GM18868 (cell line): ENCODE measurements around the gene USP24.
A peak's percentile ranks its signal among the peaks of the same experiment; 100 is the strongest.
"Not testable (repeated sequence)": the region's sequence is repeated elsewhere in the genome, so short reads cannot be mapped to it uniquely, and the experiment has no call there.

Experiments
- ATAC-seq: cut with Tn5 transposase; IDR thresholded peaks from one replicate; pipeline ENCODE4 v1.9.1; 2021; ENCODE audit warnings: mild to moderate bottlenecking, moderate library complexity; ENCODE audit not compliant: unreplicated experiment

USP24 gene

DNA sequence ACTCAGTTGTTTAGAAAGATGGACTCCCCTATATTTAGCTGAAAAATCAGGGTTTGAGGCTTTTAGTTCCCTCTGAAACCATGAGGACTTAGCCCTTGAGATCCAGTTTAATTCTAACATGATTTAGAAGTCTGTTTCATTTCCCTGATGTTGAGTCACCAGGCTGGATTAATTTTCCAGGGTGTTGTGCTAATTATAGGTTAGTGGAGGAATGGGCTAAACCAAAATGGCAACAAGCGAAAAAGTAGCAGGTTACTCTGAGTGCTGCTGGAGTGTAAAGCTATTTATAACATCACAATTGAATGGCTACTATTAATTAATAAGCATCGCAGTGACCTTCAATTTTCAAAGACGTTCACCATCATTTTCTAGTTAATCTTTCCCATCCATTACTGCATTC lies 15.5 kb upstream of the USP24 start:
- no peak for ATAC-seq

DNA sequence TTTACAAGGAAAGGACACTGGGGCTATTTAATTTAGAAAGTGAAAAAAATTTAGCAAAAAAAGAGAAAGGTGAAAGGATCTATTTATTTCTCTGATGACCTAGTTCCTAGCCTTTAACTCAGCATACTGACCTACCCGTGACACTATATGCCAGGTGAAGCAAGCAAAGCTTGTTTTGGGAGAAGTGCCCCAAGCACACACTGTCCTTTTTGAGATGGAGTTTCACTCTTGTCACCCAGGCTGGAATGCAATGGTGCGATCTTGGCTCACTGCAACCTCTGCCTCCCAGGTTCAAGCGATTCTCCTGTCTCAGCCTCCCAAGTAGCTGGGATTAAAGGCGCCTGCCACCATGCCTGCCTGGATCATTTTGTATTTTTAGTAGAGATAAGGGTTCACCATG lies 14.6 kb upstream of the USP24 start:
- not testable (repeated sequence) for ATAC-seq

DNA sequence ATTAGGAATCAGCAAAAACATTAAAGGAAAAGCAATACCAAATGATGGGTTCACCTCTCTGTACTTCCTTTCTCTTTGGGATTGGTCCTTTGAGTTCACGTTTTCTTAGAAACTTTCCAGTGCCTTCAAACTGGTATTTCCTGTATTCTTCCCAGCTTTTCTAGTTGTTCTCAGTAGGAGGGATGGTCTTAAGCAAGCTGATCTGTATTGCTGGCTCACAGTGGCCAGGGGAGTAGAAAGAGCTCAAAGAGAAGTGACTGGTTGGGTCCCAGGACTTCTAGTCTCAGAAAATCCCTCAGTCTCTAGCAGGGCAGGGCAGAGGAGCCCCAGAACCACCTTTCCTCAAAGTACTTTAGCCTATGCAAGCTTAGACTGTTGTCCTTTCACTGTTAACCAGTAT lies 10.1 kb upstream of the USP24 start:
- ATAC-seq: no peak

DNA sequence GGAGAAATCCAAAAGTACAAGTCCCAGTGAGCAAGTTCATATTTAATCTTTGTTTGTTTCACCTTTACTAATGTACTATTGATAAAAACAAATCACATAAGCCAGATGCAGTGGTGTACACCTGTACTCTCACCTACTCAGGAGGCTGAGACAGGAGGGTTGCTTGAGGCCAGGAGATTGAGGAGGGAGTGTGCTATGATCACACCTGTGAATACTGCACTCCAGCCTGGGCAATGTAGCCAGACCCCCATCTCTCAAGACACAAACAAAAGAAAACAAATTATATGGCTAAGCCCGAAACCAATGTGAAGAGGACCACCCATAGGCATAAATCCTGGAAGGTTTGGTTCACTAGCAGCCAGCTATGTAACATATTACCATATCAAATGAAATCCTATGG lies 9.6 kb upstream of the USP24 start:
- no peak for ATAC-seq

DNA sequence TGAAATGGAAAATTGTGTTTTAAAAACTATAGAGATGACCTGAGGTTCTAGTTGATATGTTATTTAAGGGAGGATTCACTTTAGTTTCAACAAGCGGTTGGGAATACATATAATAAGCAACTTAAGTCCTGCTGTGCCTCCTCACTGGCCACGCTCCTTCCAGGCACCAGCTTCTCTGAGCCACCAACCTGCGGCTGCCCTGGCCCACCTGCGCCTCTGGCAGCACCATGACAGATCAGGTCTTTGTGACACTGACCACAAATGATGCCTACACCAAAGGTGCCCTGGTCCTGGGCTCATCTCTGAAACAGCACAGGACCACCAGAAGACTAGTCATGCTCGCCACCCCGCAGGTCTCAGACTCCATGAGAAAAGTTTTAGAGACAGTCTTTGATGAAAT lies 7.0 kb upstream of the USP24 start:
- no peak for ATAC-seq

DNA sequence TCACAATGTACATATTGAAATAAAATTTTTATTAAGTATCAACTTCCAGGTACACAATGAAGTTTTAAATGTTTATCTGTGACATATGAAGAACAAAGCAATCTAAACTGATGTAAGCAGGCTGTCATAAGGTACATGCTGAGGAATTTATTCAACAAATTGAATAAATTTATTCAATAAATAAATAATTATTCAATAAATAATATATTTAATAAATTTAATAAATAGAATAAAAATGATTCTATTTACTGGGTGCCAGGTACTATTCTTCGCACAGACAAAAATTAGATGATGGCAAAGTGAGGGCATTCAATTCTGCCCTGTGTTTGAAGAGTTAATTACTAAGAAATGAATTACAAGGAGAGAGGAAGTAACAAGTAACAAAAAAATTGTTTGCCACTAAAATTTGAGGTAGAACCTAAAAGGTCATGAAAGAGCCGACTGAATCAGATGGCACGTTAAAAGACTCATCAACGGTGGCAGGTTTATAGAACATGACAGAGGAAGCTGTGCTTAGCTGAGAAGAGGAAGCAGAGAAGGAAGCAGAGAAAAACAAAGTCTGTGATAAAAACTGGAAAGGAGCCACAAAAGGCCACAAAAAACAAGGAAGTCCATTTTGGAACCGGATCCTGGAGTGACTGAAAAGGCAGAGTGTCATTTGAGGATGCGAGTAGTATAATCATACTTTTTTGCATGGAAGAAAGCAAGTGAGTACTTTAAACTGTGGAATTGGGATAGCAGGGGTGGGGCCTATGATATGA lies 2.2 kb upstream of the USP24 start:
- no peak for ATAC-seq

DNA sequence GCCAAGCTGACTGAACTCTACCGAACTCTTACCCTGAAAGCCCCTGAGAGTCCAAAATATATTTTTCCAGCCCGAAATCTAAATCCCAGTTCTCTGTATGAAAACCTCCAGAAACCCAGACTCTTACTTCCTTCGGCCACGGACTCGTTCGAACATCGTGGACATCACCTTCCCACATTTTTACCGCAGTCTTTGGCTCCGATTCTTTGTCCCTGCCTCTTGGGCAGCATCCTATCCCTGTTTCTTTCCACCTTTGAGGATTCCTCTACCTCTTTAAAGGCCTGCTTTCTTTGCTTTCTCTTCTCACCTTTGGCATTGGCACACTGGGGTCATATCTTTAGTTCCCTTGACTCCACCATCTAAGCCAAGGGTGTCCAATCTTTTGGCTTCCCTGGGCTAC lies 932 bp upstream of the USP24 start:
- ATAC-seq: no peak

DNA sequence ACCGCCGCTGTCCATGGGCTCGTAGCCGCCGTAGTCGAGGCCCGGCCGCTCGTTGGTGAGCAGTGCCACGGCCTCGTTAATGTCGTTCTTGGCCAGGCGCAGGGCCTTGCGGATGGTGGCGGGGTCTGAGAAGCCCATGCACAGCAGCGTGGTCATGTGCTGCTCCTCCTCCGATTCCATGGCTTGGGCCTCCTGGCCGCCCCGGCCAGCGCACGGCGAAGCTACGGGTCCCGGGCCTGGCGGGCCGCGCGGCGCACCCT lies 300 bp downstream of the USP24 start:
- ATAC-seq: peak; percentile 20

DNA sequence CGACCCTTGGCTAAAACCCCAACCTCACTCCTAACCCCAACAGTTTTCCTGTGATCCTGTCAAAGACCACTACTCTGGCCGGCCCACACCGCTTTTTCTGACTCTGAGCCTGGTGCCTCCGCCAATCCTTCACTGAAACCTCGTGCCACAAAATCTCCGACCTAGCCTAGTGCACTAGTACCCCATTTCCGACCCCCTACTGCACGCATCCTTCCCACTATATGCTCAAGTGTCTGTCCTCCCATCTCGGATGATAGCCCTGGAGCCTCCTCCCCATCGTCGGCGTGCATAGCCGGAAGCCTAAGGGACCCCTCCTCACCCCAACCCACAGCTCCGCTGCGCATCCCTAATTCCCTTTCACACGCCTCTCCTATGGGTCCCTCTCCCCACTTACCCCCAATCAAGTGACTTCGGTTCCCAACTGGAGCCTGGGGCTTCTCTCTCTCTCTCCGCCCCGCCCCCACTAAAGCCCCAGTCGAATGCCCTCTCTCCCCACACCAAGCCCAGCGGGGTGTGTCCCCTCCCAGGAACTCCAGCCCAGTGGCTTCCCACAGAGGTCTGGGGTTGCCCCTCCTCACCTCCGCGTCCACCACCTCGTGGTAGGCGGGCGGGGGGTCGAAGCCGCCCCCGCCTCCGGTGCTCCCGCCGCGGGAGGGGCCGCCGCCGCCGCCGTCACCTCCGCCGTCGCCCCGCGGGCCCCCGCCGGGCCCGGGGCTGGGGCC lies 791 bp downstream of the USP24 start:
- ATAC-seq: peak; percentile 14

DNA sequence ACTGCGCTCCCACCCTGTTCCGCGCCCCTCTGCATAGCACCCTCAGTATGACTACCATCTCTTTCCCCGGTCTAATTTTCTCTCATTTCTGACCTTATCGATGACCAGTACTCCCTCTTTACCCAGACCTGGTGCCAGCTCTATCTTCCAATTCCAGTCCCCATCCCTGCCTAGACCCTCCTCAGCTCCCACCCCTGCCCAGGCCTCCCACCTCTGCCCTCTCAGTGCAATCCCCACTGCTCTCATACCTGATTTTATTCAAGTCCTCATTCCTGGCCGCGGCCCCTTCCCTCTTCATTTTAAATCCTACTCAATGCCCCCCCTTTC lies 1.3 kb downstream of the USP24 start:
- no peak for ATAC-seq

DNA sequence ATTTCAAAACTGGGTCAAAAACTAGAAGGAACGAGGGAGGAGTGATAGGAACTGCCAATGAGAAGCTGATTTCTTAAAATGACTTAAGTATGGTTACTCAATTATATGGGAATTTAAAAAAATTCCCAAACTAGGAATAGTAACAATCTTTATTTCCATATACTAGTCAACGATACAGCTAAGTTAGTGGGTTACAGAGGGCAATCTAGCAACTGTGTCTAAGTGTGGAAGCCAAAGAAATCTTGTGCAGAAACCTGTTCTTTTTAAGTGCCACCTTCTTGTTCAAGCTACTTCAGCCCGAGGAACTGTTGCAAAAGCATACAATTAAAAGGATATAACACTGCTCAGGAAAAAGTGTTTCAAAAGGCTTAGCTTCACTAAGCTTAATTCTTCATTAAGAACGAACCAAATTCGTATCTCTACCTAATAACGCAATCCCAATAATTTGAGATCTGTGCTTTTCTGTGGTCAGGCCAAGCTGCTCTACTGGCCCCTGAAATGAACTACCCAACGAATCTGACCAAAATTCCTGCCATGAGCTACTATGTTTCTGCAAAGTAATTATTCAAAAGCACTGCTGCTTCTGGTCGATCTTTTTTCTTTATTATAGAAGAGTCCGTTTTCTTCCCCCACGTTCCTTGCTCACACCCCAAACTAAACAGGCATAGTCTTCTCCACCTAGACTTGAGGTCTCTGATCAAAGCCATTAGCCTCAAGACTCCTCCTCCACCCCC lies 1.8 kb downstream of the USP24 start:
- ATAC-seq: no peak

DNA sequence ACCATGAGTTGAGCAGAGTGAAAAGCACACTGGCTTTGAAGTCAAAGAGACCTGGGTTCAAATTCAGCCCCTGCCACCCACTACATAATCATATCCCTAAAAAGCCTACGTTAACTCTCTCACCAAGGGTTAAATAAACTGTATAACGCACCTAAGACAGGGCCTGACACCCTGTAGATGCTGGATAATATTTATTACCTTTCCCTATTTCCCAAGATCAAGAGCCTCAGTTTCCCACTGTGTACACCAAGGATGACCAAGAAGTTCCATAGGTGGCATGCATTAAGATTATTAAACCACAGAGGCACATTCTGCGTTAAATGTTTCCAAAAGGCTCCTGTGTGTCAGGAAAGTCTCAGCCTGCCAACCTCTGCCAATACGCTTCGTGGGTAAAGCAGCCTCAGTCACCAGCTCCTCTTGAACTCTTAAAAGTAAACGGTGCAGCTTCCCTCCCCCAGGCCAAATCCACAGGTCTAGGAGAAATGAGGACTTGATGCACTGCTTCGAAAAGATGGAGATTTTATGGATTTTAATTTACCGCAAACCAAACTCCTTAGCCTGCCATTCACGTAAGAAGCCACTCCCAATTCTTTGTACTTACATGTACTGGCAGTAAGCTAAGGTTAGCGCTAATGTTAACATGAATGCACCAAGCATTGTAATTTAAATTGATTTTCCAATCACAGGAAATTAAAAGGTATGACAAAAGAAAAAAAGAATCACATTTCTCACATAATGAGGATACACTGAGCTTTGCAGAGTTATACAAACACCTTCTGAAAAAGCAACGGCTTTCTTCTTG lies 2.6 kb downstream of the USP24 start:
- ATAC-seq: no peak

DNA sequence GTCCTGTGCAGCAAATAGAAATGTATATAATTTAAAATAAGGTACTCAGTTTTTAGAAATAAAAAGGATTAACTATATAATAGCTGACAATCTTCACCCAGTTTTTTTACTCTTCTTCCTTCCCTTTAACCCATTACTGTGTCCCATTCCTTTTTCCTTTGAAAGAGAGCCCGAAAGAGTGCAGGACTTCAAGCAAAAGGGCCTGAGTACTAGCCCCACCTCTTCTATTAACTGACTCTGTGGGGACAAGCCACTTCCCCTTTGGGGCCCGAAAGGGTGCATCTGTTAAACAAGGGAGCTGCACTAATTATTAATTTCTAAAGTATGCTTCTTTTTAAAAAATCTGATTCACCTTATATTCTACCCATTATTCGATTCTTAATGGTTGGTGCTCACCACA lies 3.3 kb downstream of the USP24 start:
- peak; percentile 30 for ATAC-seq

DNA sequence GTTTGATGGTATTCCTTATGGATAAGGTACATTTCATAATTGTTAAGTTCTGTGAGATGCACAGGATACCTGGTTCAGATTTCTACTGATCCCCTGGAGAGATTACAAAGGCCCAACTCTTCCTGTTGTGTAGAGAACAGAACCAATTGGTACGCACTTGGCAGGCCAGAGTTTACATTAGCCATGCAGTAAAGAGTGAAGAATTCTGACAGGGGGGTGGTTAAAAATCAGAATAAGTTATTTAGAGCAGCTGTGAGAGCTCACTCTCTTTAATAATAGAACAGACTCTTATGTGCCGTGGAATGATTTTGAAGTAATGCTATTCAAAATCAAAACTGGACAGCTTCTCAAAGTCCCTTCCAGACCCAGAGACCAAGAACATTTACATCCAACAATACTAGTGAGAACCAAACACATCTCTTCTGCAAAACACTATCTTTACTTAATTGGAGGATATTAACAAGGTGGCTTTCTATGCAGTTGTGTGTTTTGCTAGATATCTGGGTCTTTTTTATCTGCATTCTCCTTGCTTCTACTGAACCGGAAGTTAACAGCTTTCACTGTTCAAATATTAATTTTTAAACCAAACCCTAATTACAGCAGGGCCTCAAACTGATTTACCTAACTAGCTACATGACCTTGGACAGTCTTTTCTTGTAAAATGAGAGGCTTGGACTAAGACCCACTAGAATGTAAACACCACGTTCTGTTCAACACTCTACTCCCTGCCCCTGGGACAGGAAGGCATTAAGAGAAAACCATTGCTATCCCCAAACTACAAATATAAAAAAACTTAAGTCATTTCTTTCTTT lies 4.0 kb downstream of the USP24 start:
- ATAC-seq: no peak

DNA sequence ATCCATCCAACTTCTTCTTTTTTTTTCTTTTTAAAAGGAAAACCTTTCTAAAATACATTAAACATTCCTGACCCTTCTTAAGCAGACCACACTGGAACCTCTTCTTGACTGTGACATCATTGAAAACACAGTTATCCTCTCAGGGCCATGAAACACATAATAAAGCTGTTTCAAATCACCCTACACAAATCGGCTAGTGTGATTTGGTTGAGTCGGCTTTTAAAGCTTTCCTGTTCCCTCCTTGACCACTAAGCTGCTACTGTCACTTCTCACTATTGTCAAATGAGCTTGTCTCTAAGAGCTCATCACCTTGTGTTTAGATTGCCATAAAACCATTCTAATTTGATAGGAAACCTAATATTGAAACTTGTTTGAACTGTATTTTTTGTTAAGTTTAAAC lies 5.9 kb downstream of the USP24 start:
- ATAC-seq: peak; percentile 36

DNA sequence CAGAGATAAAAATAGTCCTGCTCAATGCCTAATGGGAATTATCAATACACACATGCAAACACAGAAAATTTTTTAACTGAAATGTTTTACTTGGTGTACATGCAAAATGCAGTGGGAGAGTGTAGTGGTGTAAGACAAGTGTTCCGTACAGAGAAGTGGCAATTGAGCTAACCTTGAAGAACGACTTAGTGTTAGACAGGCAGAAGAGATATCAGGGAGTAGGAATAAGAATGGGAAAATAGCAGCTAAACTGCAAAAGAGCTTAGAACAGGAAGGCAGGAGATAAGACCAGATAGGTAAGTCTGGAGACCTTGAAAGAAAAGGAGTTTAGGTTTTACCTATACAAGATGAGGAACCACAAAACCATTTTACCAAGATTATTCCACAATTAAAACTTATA lies 9.0 kb downstream of the USP24 start:
- no peak for ATAC-seq

DNA sequence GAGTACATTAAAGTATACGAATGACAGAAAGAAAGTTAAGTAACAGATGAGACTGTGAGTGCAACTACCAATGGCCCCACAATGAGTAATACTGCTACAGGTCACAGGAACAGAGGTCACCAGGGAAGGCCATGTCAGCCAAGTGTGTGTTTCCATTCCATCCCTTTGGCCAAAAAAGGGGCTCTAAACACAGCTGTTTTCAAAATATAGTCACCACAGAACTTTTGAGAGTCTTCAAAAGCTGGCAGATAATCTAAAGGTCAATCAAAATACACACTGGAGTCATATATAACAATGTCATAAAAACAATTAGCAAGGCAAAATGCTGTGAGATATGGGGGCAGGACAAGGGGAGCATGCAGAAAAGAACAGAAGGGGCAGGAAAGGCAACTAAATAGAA lies 10.2 kb downstream of the USP24 start:
- peak; percentile 58 for ATAC-seq

DNA sequence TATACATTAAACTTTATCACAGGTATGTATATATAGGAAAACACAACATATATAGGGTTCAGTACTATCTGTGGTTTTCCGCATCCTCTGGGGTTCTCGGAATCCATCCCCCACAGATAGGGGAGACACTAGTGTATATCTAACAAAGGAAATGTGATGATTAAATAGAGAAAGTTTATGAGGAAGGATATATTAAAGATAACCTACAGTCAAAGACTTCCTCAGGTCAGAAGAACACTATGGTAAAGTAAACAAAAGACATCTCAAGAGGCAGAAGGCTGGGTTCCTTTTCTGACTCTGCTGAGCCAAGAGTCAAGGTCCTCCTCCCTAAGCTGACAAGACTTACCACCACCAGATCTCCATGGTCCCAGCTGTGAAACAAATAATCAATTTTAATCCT lies 12.1 kb downstream of the USP24 start:
- no peak for ATAC-seq

DNA sequence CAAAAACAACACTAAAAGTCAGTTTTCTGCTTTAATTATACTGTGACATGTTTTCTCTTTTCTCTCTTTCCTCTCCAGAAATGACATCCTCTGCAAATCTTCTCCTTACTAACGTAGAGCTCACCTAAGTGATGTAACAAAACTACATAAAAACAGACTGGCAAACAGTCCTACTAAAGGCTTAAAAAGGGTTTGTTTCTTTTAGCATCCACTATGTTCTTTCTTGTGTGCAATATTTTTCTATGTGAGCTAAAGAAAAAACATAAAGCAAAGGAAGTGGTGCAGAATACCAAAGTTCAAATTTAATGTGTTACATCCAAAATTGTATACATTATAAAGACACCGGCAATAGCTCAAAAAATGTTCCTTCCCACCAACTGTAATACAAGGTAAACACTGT lies 14.5 kb downstream of the USP24 start:
- no peak for ATAC-seq

DNA sequence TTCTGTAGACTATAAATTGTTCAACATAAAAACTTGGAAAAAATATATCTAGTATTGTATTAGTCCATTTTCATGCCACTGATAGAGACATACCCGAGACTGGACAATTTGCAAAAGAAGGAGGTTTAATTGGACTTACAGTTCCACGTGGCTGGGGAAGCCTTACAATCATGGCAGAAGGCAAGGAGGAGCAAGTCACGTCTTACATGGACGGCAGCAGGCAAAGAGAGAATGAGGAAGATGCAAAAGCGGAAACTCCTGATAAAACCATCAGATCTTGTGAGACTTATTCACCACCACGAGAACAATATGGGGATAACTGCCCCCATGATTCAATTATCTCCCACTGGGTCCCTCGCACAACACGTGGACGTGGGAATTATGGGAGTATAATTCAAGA lies 15.4 kb downstream of the USP24 start:
- not testable (repeated sequence) for ATAC-seq

DNA sequence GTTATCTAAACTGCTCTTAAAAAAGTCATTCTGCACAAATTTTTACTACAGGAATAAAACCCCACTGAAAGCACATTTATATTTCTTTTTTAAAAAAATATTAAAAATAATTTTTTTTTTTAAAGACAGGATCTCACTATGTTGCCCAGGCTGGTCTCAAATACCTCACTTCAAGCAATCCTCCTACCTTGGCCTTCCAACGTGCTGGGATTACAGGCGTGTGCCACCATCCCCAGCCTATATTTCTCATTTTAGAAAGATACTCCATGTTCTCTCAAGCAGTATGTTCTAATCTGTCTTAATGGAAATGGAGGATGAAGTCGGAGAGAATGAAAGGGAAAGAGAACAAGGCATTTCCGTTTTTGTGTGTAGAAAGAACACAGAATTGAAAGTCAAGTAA lies 17.1 kb downstream of the USP24 start:
- ATAC-seq: no peak
